Gastrocnemius medialis (tissue), 4 donors: ENCODE results near the gene MYMX.

Experiments
- POLR2A ChIP-seq, 2 donors: fragments of 450-650 bp; IDR thresholded peaks; one replicate each; pipeline ENCODE4 v1.6.1; 2017; ENCODE audit warnings: antibody characterized with exemption in 2 of 2, mild to moderate bottlenecking in 2 of 2, moderate library complexity in 2 of 2
- TF ChIP-seq, protein P1 (sequence below), 5 experiments: fragments of 450-650 bp in 3 of 5; fragments of 200-600 bp in 2 of 5; sonication (generic) in 2 of 5; IDR thresholded peaks in 4 of 5; conservative IDR thresholded peaks in 1 of 5; 1 replicate in 4 of 5; 2 replicates in 1 of 5; pipeline ENCODE4 v1.5.1; 2016 to 2019; ENCODE audit warnings: antibody characterized with exemption in 5 of 5, mild to moderate bottlenecking in 3 of 5, moderate library complexity in 3 of 5

DNA sequence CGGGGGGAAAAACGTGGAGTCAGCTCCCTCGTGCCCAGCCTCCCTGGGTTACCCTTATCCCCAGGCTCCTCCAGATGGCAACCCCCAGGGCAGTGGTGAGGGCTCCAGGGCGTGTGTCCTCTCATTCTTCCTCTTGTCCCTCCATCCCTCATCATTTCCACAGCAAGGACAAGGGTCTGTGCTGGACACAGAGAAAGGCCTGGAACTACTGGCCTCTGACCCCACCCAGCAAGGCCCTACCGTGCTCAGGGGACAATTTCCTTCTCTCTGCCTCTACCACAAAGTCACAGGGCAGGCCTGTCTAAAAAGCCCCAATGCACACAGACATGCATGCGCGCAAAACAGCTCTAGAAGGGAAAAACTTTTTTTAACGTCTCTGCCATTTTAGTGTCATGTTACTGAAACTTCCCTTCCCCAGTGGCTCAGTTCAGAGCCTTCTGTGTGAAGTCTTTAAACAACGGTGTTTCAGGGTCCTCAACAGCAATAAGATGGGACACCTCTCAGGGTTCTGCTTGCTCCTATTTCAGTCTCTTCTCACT, 41.7 kb downstream of the MYMX start:
- TF ChIP-seq POLR2A (IDR thresholded peaks at IDR 0.05), result no peak
- TF ChIP-seq, protein P1, sequence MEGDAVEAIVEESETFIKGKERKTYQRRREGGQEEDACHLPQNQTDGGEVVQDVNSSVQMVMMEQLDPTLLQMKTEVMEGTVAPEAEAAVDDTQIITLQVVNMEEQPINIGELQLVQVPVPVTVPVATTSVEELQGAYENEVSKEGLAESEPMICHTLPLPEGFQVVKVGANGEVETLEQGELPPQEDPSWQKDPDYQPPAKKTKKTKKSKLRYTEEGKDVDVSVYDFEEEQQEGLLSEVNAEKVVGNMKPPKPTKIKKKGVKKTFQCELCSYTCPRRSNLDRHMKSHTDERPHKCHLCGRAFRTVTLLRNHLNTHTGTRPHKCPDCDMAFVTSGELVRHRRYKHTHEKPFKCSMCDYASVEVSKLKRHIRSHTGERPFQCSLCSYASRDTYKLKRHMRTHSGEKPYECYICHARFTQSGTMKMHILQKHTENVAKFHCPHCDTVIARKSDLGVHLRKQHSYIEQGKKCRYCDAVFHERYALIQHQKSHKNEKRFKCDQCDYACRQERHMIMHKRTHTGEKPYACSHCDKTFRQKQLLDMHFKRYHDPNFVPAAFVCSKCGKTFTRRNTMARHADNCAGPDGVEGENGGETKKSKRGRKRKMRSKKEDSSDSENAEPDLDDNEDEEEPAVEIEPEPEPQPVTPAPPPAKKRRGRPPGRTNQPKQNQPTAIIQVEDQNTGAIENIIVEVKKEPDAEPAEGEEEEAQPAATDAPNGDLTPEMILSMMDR (IDR thresholded peaks at IDR 0.05 in 4 of 5, conservative IDR thresholded peaks at IDR 0.05 in 1 of 5), result no peak
